KMS-11 (cell line): ENCODE data around the gene CCDC27.

Experiments
- H2AFZ ChIP-seq: fragments of 200-600 bp; sonication (generic); 2 replicates; pipeline ENCODE4 v1.6.1; 2016; ENCODE audit warnings: antibody characterized with exemption, mixed run types, low read depth
- H3K27ac ChIP-seq: fragments of 200-600 bp; sonication (generic); 2 replicates; pipeline ENCODE4 v1.6.1; 2016; ENCODE audit warnings: mild to moderate bottlenecking, mixed run types
- H3K27me3 ChIP-seq: fragments of 200-600 bp; sonication (generic); 2 replicates; pipeline ENCODE4 v1.6.1; 2017; ENCODE audit warnings: mild to moderate bottlenecking, low read depth, mixed run types, moderate library complexity; ENCODE audit not compliant: insufficient read depth
- H3K36me3 ChIP-seq: fragments of 200-600 bp; sonication (generic); 2 replicates; pipeline ENCODE4 v1.6.1; 2017; ENCODE audit warnings: mild to moderate bottlenecking, mixed run types; ENCODE audit not compliant: insufficient read depth
- H3K4me1 ChIP-seq: fragments of 200-600 bp; sonication (generic); 2 replicates; pipeline ENCODE4 v1.6.1; 2016; ENCODE audit warnings: mild to moderate bottlenecking, low read depth, mixed run types; ENCODE audit not compliant: poor library complexity, severe bottlenecking
- H3K4me2 ChIP-seq: fragments of 200-600 bp; sonication (generic); 2 replicates; pipeline ENCODE4 v1.7.0; 2016; ENCODE audit warnings: mild to moderate bottlenecking, mixed run types
- H3K4me3 ChIP-seq: fragments of 200-600 bp; sonication (generic); IDR thresholded peaks from 2 replicates; pipeline ENCODE4 v1.6.1; 2017; ENCODE audit warnings: low read depth, low read length, mixed read lengths; ENCODE audit not compliant: insufficient read depth
- H3K79me2 ChIP-seq: fragments of 200-600 bp; sonication (generic); 2 replicates; pipeline ENCODE4 v1.6.1; 2016; ENCODE audit warnings: low read depth, mixed run types; ENCODE audit not compliant: insufficient read depth
- H3K9ac ChIP-seq: fragments of 200-600 bp; sonication (generic); 2 replicates; pipeline ENCODE4 v1.6.1; 2016; ENCODE audit warnings: mild to moderate bottlenecking, mixed run types
- H4K20me1 ChIP-seq: fragments of 200-600 bp; sonication (generic); 2 replicates; pipeline ENCODE4 v1.6.1; 2016; ENCODE audit warnings: mild to moderate bottlenecking, mixed run types; ENCODE audit not compliant: insufficient read depth
- CTCF ChIP-seq: fragments of 200-600 bp; sonication (generic); conservative IDR thresholded peaks from 2 replicates; pipeline ENCODE4 v1.6.1; 2017; ENCODE audit warnings: low read depth, mild to moderate bottlenecking, antibody characterized with exemption, low read length, moderate library complexity, mixed read lengths

The CCDC27 gene

GRCh38 chr1:3740752-3741151 lies 11.5 kb upstream of the CCDC27 start:
- peaks cover 100% of the 10 kb centered on the region for H3K27me3 ChIP-seq
- H2AFZ ChIP-seq = no peak overlapping the region
- H3K4me3 ChIP-seq = no peak overlapping the region
- no peaks in the 10 kb centered on the region for H4K20me1 ChIP-seq
- no peaks in the 10 kb centered on the region for H3K4me1 ChIP-seq
- no peak for TF ChIP-seq CTCF
- no peak overlapping the region for H3K4me2 ChIP-seq
- no peak overlapping the region for H3K27ac ChIP-seq
- H3K79me2 ChIP-seq = no peaks in the 10 kb centered on the region
- H3K9ac ChIP-seq = no peak overlapping the region
- no peaks in the 10 kb centered on the region for H3K36me3 ChIP-seq

- H3K36me3 ChIP-seq = no peaks in the 10 kb centered on the region
Observed at GRCh38 chr1:3741566-3742438, 10.4 kb upstream of the CCDC27 start.

GRCh38 chr1:3742439-3743298 lies 9.6 kb upstream of the CCDC27 start:
- H3K4me3 ChIP-seq = no peak overlapping the region
- TF ChIP-seq CTCF = no peak
- no peaks in the 10 kb centered on the region for H3K36me3 ChIP-seq

More at GRCh38 chr1:3741566-3742438, 10.4 kb upstream of the CCDC27 start:
- Histone ChIP-seq H3K4me1 (no peaks in the 10 kb centered on the region), H3K27ac (no peak overlapping the region), H3K4me2 (no peak overlapping the region), H4K20me1 (no peaks in the 10 kb centered on the region), H3K9ac (no peak overlapping the region), H3K79me2 (no peaks in the 10 kb centered on the region), H3K27me3 (peaks cover 98% of the 10 kb centered on the region), H2AFZ (no peak overlapping the region), H3K4me3 (no peak overlapping the region)
- no peak for TF ChIP-seq CTCF

GRCh38 chr1:3743421-3743820 lies 8.8 kb upstream of the CCDC27 start:
- H3K27me3 ChIP-seq = peaks cover 96% of the 10 kb centered on the region
- no peak overlapping the region for H2AFZ ChIP-seq
- no peaks in the 10 kb centered on the region for H3K36me3 ChIP-seq
- no peak overlapping the region for H3K27ac ChIP-seq
- no peaks in the 10 kb centered on the region for H3K4me1 ChIP-seq
- no peaks in the 10 kb centered on the region for H4K20me1 ChIP-seq
- TF ChIP-seq CTCF = no peak
- no peaks in the 10 kb centered on the region for H3K79me2 ChIP-seq
- H3K4me3 ChIP-seq = no peak overlapping the region
- H3K4me2 ChIP-seq = no peak overlapping the region
- H3K9ac ChIP-seq = no peak overlapping the region

More at GRCh38 chr1:3742439-3743298, 9.6 kb upstream of the CCDC27 start:
- no peak overlapping the region for H2AFZ ChIP-seq
- no peaks in the 10 kb centered on the region for H4K20me1 ChIP-seq
- peaks cover 96% of the 10 kb centered on the region for H3K27me3 ChIP-seq
- H3K4me2 ChIP-seq = no peak overlapping the region
- no peaks in the 10 kb centered on the region for H3K79me2 ChIP-seq
- no peak overlapping the region for H3K9ac ChIP-seq
- H3K4me1 ChIP-seq = no peaks in the 10 kb centered on the region
- H3K27ac ChIP-seq = no peak overlapping the region
